Esophagus mucosa (tissue), 1 donor: ENCODE results near the gene EPB41L5. TPM values are rescaled to one million over a fixed set of nuclear protein-coding genes. Genes with fewer than 3 reads are reported as not detected.
"Not testable (repeated sequence)": the region's sequence is repeated elsewhere in the genome, so short reads cannot be mapped to it uniquely, and the experiment has no call there.

Experiments used
- ATAC-seq: fragments of 200-7000 bp; cut with Tn5 transposase; one replicate; pipeline ENCODE4 v1.9.1; 2020
- total RNA-seq: library from RNA; stranded (reverse); gene quantifications from one replicate; pipeline ENCODE4 v1.2.4, GENCODE V29; 2023
- donor health status: DM: yes; HTN: yes; CAD: no.

EPB41L5 gene
- total RNA-seq, 1 donor from 2014 or later: 16.8 TPM

GRCh38 chr2:120029672-120030640 lies 17.1 kb downstream of the EPB41L5 start:
- ATAC-seq: no peak

GRCh38 chr2:120032297-120032696 lies 19.4 kb downstream of the EPB41L5 start:
- no peak for ATAC-seq

- no peak for ATAC-seq
These were observed 21.1 kb downstream of the EPB41L5 start for GRCh38 chr2:120034027-120034426.

GRCh38 chr2:120034621-120035020 lies 21.7 kb downstream of the EPB41L5 start:
- no peak for ATAC-seq

- no peak for ATAC-seq
These were observed 23.3 kb downstream of the EPB41L5 start for GRCh38 chr2:120036145-120036544.

GRCh38 chr2:120037995-120038541 lies 25.2 kb downstream of the EPB41L5 start:
- ATAC-seq: no peak

- ATAC-seq: no peak
These were observed 29.5 kb downstream of the EPB41L5 start for GRCh38 chr2:120042359-120042758.

GRCh38 chr2:120044336-120044735 lies 31.5 kb downstream of the EPB41L5 start:
- no peak for ATAC-seq

- not testable (repeated sequence) for ATAC-seq
These were observed 32.9 kb downstream of the EPB41L5 start for GRCh38 chr2:120045775-120046174.

GRCh38 chr2:120046252-120046651 lies 33.4 kb downstream of the EPB41L5 start:
- not testable (repeated sequence) for ATAC-seq

- ATAC-seq: no peak
These were observed 39.7 kb downstream of the EPB41L5 start for GRCh38 chr2:120052597-120052996.

GRCh38 chr2:120053891-120054290 lies 41.0 kb downstream of the EPB41L5 start:
- no peak for ATAC-seq

- ATAC-seq: no peak
These were observed 46.6 kb downstream of the EPB41L5 start for GRCh38 chr2:120059483-120059882.

GRCh38 chr2:120060088-120060623 lies 47.3 kb downstream of the EPB41L5 start:
- ATAC-seq: no peak

GRCh38 chr2:120064664-120065063 lies 51.8 kb downstream of the EPB41L5 start:
- no peak for ATAC-seq

GRCh38 chr2:120066800-120067547 lies 54.1 kb downstream of the EPB41L5 start:
- ATAC-seq: no peak

- ATAC-seq: not testable (repeated sequence)
These were observed 55.3 kb downstream of the EPB41L5 start for GRCh38 chr2:120068040-120068658.

- ATAC-seq: no peak
These were observed 62.7 kb downstream of the EPB41L5 start for GRCh38 chr2:120075545-120075944.

- ATAC-seq: no peak
These were observed 65.0 kb downstream of the EPB41L5 start for GRCh38 chr2:120077896-120078295.

GRCh38 chr2:120079647-120080046 lies 66.8 kb downstream of the EPB41L5 start:
- ATAC-seq: no peak

GRCh38 chr2:120091436-120091835 lies 78.6 kb downstream of the EPB41L5 start:
- ATAC-seq: no peak

- no peak for ATAC-seq
These were observed 81.9 kb downstream of the EPB41L5 start for GRCh38 chr2:120094795-120095194.
